ENCODE data around the gene AHSA1.

DNA sequence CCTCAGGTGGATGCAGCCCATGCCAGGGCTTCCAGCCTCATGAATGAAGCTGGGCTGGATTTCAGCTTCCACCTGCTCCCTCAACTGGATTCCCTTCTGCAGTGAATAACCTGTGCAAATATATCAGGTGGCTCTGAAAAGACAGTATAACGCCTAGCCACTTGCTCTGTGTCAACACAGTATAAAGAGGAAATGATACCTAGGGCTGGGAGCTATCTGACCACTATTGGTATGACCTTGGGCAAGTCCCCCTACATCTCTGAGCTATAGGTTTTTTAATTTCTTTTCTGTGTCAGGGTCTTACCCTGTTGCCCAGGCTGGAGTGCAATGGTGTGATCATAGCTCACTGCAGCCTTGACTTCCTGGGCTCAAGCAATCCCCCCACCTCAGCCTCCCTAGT lies 20.9 kb downstream of the AHSA1 start:
- TF ChIP-seq CTCF (IDR thresholded peaks at IDR 0.05; ENCODE audit: low read depth, low read length, poor library complexity, severe bottlenecking) (no peak), EZH2phosphoT487 (IDR thresholded peaks at IDR 0.05; ENCODE audit: borderline replicate concordance, low read length) (no peak)

Data from DOHH2 (cell line).